HepG2 (cell line): Measurements from ENCODE around the gene TTLL1. TPM values are rescaled to one million over a fixed set of nuclear protein-coding genes. Genes with fewer than 3 reads are reported as not detected.

Experiments used
- ATAC-seq: fragments of 200-7000 bp; cut with Tn5 transposase; 3 replicates; pipeline ENCODE4 v1.9.1; 2020; ENCODE audit warnings: mild to moderate bottlenecking, moderate library complexity
- BruUV-seq: library from RNA; stranded (reverse); fragments of 400-500 nt; replicated peaks from 2 replicates; lab custom pipeline; 2021; lab: Mats Ljungman, UMichigan
- CTCF ChIA-PET: fragments of 300-600 bp; formaldehyde crosslinking; extraction: SDS; loops from one replicate; lab custom pipeline; 2021; ENCODE audit warnings: low total read pairs, inconsistent platforms, low intra/inter-chr PET ratio; lab: Yijun Ruan, JAX
- POLR2A ChIA-PET: fragments of 350-600 bp; sonication (Branson Sonifier 250); formaldehyde crosslinking; loops from one replicate; lab custom pipeline; 2020; ENCODE audit warnings: antibody characterized with exemption, inconsistent platforms; lab: Yijun Ruan, JAX
- DNase-seq: peaks from one replicate; pipeline ENCODE4 v3.0.0-alpha.2; 2015; ENCODE audit warnings: low spot score
- FAIRE-seq: peaks from 3 replicates; lab custom pipeline; 2011; peaks lifted over from hg19 to GRCh38; lab: Jason Lieb, UNC
- H2AFZ ChIP-seq: one replicate; pipeline ENCODE4 v1.6.1; 2011; ENCODE audit warnings: low read length, inconsistent platforms
- H3K27ac ChIP-seq: fragments of 300-600 bp; 3 replicates; pipeline ENCODE4 v1.8.0; 2011; ENCODE audit warnings: mixed run types, mild to moderate bottlenecking, mixed read lengths, low read length, inconsistent platforms; ENCODE audit not compliant: insufficient read depth; ENCODE audit errors: extremely low read length
- H3K27me3 ChIP-seq, 2 experiments: fragments of 200-600 bp in 1 of 2; 2 replicates in 1 of 2; 3 replicates in 1 of 2; pipeline versions ENCODE4 v1.6.0 to v1.8.0; 2011; ENCODE audit warnings: low read length in 2 of 2, mild to moderate bottlenecking in 2 of 2, moderate library complexity in 2 of 2, inconsistent platforms in 1 of 2; ENCODE audit not compliant: insufficient read depth in 2 of 2, control insufficient read depth in 1 of 2
- H3K36me3 ChIP-seq, 2 experiments: fragments of 200-600 bp in 1 of 2; replicated peaks in 1 of 2; 2 replicates in 1 of 2; 3 replicates in 1 of 2; pipeline versions ENCODE4 v1.5.1 to v1.8.0; 2011; ENCODE audit warnings: low read length in 2 of 2, inconsistent platforms in 1 of 2; ENCODE audit not compliant: insufficient read depth in 2 of 2, control insufficient read depth in 1 of 2
- H3K4me1 ChIP-seq: 2 replicates; pipeline ENCODE4 v1.5.1; 2012; ENCODE audit warnings: low read length, inconsistent platforms; ENCODE audit not compliant: insufficient read depth
- H3K4me2 ChIP-seq: 2 replicates; pipeline ENCODE4 v1.6.0; 2011; ENCODE audit warnings: low read depth, low read length, inconsistent platforms
- H3K4me3 ChIP-seq, 3 experiments: fragments of 200-600 bp in 1 of 3; sonication (generic), shearing (Covaris generic) in 1 of 3; replicated peaks in 1 of 3; 2 replicates each; pipeline ENCODE4 v1.5.1; 2011 to 2016; ENCODE audit warnings: low read length in 3 of 3, inconsistent platforms in 2 of 3, low read depth in 2 of 3, mild to moderate bottlenecking in 2 of 3, control low read depth in 1 of 3, mixed read lengths in 1 of 3; ENCODE audit not compliant: insufficient read depth in 1 of 3
- H3K79me2 ChIP-seq: one replicate; pipeline ENCODE4 v1.6.1; 2011; ENCODE audit warnings: low read length, inconsistent platforms; ENCODE audit not compliant: insufficient read depth
- H3K9ac ChIP-seq: 2 replicates; pipeline ENCODE4 v1.6.0; 2011; ENCODE audit warnings: mild to moderate bottlenecking, low read depth, low read length, inconsistent platforms; ENCODE audit not compliant: insufficient read depth
- H3K9me3 ChIP-seq: 2 replicates; pipeline ENCODE4 v1.5.1; 2012; ENCODE audit warnings: mild to moderate bottlenecking, low read length
- H4K20me1 ChIP-seq: 2 replicates; pipeline ENCODE4 v1.6.0; 2011; ENCODE audit warnings: inconsistent platforms, mild to moderate bottlenecking, low read length, moderate library complexity; ENCODE audit not compliant: insufficient read depth
- CAMTA2 ChIP-seq: sonication (generic); formaldehyde crosslinking; IDR thresholded peaks from 2 replicates; pipeline ENCODE4 v1.4.0; 2020; ENCODE audit warnings: mild to moderate bottlenecking, missing genetic modification reagents, borderline replicate concordance
- FOXK2 ChIP-seq: fragments of 450-650 bp; IDR thresholded peaks from 2 replicates; pipeline ENCODE4 v1.6.1; 2016
- NFKB2 ChIP-seq: sonication (generic); formaldehyde crosslinking; IDR thresholded peaks from 2 replicates; pipeline ENCODE4 v1.4.0; 2020; ENCODE audit warnings: missing genetic modification reagents, borderline replicate concordance
- PHF8 ChIP-seq: sonication (generic); formaldehyde crosslinking; IDR thresholded peaks from 2 replicates; pipeline ENCODE4 v1.5.0; 2020; ENCODE audit warnings: missing genetic modification reagents
- RAD51 ChIP-seq: fragments of 450-650 bp; IDR thresholded peaks from 2 replicates; pipeline ENCODE4 v1.6.1; 2016; ENCODE audit warnings: borderline replicate concordance
- ZFX ChIP-seq: sonication (generic); formaldehyde crosslinking; IDR thresholded peaks from 2 replicates; pipeline ENCODE4 v1.4.0; 2020; ENCODE audit warnings: mild to moderate bottlenecking, low read depth, missing genetic modification reagents, moderate library complexity
- ZMYM4 ChIP-seq: sonication (generic); formaldehyde crosslinking; IDR thresholded peaks from 2 replicates; pipeline ENCODE4 v1.8.1; 2023; ENCODE audit warnings: mild to moderate bottlenecking, missing genetic modification reagents
- ZNF143 ChIP-seq: sonication (generic); formaldehyde crosslinking; IDR thresholded peaks from 2 replicates; pipeline ENCODE4 v1.4.0; 2020; ENCODE audit warnings: missing genetic modification reagents
- WGBS: methylation state at CpG from one replicate; pipeline ENCODE4 v1.1.6; 2017; ENCODE audit warnings: low lambda C conversion rate; 5-methylcytosine and 5-hydroxymethylcytosine counted together
- in situ Hi-C: cut with HindIII; loops from 2 replicates; pipeline ENCODE4 v1.10.0; 2017; ENCODE audit warnings: low pct_unique_long_range_greater_than_20kb; ENCODE audit not compliant: extremely low pct_ligation_motif_present
- intact Hi-C: fragments of 100-400 bp; cut with micrococcal nuclease; formaldehyde crosslinking; loops from one replicate; pipeline ENCODE4 v1.10.0; 2022; ENCODE audit not compliant: unreplicated experiment
- polyA plus RNA-seq, 8 experiments: library from polyadenylated mRNA; depleted of rRNA in 3 of 8; stranded (reverse) in 7 of 8; unstranded in 1 of 8; fragments of >200 nt; fragmentation: Illumina TruSeq in 4 of 8; extraction: Trizol in 4 of 8; gene quantifications; 2 replicates each; pipeline versions ENCODE4 v1.2.1 to v1.2.3, GENCODE V29; 2011 to 2016; ENCODE audit warnings: low read depth in 4 of 8, missing spikeins in 1 of 8, mixed read lengths in 1 of 8; ENCODE audit not compliant: insufficient read depth in 1 of 8
- total RNA-seq, 5 experiments: library from RNA; depleted of rRNA; stranded (reverse); fragments of >200 nt; fragmentation: Illumina TruSeq; extraction: Trizol; gene quantifications; 2 replicates each; pipeline ENCODE4 v1.2.3, GENCODE V29; 2016; ENCODE audit warnings: low read depth in 1 of 5
- TF ChIP-seq, protein P1 (sequence below), 2 experiments: sonication (generic) in 1 of 2; formaldehyde crosslinking in 1 of 2; IDR thresholded peaks; 2 replicates each; pipeline versions ENCODE4 v1.5.1 to v1.6.1; 2011 to 2020; ENCODE audit warnings: borderline replicate concordance in 1 of 2, low read depth in 1 of 2, low read length in 1 of 2, mild to moderate bottlenecking in 1 of 2, missing genetic modification reagents in 1 of 2, moderate library complexity in 1 of 2
- TF ChIP-seq, protein P2 (sequence below): sonication (generic); formaldehyde crosslinking; IDR thresholded peaks from 2 replicates; pipeline ENCODE4 v1.5.0; 2020; ENCODE audit warnings: missing genetic modification reagents
- TF ChIP-seq, protein P3 (sequence below): sonication (generic); formaldehyde crosslinking; IDR thresholded peaks from 2 replicates; pipeline ENCODE4 v1.4.0; 2020; ENCODE audit warnings: mild to moderate bottlenecking, missing genetic modification reagents, borderline replicate concordance
- TF ChIP-seq, protein P4 (sequence below): sonication (generic); formaldehyde crosslinking; IDR thresholded peaks from 2 replicates; pipeline ENCODE4 v1.5.1; 2020; ENCODE audit warnings: mild to moderate bottlenecking, missing genetic modification reagents, moderate library complexity

TTLL1 gene
- total and polyA plus RNA-seq, 2 of the 13 experiments (the other 11 are each of a cell fraction or from before 2014, with no cell fraction given): 1.6 to 5.3 TPM

DNA sequence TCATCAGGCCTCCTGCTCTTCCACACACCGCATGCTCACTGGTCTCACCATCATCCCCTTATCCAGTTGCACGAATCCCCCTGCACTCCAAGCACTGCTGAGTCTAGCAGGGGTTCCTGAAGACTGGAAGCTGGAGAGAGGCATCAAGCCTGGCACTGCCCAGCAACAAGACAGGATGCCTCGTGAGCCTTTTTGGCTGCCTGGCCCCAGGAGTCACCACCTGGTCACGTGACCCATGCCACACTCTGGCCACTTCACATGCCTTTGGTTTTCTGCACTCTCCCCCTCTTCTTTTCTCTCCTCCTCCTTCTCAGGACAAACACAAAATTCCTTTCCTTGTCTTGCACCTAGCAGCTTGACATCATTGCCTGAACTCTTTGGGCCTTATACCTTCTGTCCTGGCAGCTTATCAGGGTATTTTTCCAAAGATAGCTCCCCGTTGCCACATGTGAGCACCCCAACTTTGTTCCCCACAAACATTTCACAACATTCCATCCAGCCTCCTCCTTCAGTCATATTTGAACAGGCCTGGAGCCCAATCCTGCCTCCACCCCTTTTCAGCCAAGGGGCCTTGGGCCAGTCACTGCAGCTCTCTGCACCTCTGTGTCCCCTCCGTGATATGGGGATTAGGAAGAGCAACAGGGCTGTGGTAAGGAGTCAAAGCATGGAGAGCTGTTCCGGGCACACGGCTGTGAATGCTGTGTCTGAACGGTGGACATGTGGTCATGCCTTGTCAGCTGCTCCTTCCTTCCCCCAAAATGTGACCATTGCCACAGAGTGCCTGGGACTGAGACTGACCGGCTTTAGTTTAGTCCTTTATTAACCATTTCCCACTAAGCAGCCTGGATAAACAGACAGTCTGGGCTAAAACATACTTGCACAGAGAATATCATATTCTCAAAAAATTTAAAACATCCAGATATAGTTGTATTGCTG lies 71.4 kb downstream of the TTLL1 start:
- Histone ChIP-seq H3K9me3 (no peaks in the 10 kb centered on the region), H3K79me2 (peaks cover 22% of the 10 kb centered on the region), H3K27ac (peak overlapping the region; percentile 79), H3K9ac (0 out of 2 replicates have a peak overlapping the region, but pooled peaks have one; percentile 23), H3K27me3 (no peaks in the 10 kb centered on the region; a peak in 1 of 5 replicates), H3K4me2 (peak overlapping the region; percentile 74), H4K20me1 (peaks cover 13% of the 10 kb centered on the region; the same call in 1 of the 2 replicates), H3K4me3 (peak overlapping the region in 1 of 3 experiments; percentile 47; a peak in 1 of 6 replicates), H3K36me3 (no peaks in the 10 kb centered on the region), H3K4me1 (peaks cover 62% of the 10 kb centered on the region), H2AFZ (no peak overlapping the region)
- no peak for FAIRE-seq
- in situ Hi-C loops (no loop called here), intact Hi-C loops (no loop called here)
- 59% methylated on average over 10 of the region's 10 CpGs for WGBS
- no peak for DNase-seq
- BruUV-seq: no TSS peak
- ChIA-PET CTCF (no interaction called here), POLR2A (interaction anchor here (0.8 to 8.7 kb wide), 8 partner anchors 10 to 109 kb away, joined by 3 to 185 read pairs (median 3); no protein-coding TSS in a partner anchor)
- no peak for ATAC-seq
- TF ChIP-seq ZMYM4 (no peak), RAD51 (peak; percentile 17; the same call in 1 of the 2 replicates), ZFX (CRISPR knock-in tag) (0 out of 2 replicates have a peak, but pooled peaks have one; percentile 16), ZNF143 (CRISPR knock-in tag) (no peak), CAMTA2 (CRISPR knock-in tag) (no peak), NFKB2 (CRISPR knock-in tag) (no peak), FOXK2 (no peak), PHF8 (CRISPR knock-in tag) (no peak)
- TF ChIP-seq, protein P1, sequence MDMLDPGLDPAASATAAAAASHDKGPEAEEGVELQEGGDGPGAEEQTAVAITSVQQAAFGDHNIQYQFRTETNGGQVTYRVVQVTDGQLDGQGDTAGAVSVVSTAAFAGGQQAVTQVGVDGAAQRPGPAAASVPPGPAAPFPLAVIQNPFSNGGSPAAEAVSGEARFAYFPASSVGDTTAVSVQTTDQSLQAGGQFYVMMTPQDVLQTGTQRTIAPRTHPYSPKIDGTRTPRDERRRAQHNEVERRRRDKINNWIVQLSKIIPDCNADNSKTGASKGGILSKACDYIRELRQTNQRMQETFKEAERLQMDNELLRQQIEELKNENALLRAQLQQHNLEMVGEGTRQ (IDR thresholded peaks at IDR 0.05; ENCODE audit: low read depth, low read length): 0 out of 2 replicates have a peak, but pooled peaks have one; percentile 46
- TF ChIP-seq, protein P1 (CRISPR knock-in tag; IDR thresholded peaks at IDR 0.05; ENCODE audit: borderline replicate concordance): no peak
- TF ChIP-seq, protein P2, sequence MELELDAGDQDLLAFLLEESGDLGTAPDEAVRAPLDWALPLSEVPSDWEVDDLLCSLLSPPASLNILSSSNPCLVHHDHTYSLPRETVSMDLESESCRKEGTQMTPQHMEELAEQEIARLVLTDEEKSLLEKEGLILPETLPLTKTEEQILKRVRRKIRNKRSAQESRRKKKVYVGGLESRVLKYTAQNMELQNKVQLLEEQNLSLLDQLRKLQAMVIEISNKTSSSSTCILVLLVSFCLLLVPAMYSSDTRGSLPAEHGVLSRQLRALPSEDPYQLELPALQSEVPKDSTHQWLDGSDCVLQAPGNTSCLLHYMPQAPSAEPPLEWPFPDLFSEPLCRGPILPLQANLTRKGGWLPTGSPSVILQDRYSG (CRISPR knock-in tag): no peak
- TF ChIP-seq, protein P3, sequence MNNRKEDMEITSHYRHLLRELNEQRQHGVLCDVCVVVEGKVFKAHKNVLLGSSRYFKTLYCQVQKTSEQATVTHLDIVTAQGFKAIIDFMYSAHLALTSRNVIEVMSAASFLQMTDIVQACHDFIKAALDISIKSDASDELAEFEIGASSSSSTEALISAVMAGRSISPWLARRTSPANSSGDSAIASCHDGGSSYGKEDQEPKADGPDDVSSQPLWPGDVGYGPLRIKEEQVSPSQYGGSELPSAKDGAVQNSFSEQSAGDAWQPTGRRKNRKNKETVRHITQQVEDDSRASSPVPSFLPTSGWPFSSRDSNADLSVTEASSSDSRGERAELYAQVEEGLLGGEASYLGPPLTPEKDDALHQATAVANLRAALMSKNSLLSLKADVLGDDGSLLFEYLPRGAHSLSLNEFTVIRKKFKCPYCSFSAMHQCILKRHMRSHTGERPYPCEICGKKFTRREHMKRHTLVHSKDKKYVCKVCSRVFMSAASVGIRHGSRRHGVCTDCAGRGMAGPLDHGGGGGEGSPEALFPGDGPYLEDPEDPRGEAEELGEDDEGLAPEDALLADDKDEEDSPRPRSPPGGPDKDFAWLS (CRISPR knock-in tag): no peak
- TF ChIP-seq, protein P4, sequence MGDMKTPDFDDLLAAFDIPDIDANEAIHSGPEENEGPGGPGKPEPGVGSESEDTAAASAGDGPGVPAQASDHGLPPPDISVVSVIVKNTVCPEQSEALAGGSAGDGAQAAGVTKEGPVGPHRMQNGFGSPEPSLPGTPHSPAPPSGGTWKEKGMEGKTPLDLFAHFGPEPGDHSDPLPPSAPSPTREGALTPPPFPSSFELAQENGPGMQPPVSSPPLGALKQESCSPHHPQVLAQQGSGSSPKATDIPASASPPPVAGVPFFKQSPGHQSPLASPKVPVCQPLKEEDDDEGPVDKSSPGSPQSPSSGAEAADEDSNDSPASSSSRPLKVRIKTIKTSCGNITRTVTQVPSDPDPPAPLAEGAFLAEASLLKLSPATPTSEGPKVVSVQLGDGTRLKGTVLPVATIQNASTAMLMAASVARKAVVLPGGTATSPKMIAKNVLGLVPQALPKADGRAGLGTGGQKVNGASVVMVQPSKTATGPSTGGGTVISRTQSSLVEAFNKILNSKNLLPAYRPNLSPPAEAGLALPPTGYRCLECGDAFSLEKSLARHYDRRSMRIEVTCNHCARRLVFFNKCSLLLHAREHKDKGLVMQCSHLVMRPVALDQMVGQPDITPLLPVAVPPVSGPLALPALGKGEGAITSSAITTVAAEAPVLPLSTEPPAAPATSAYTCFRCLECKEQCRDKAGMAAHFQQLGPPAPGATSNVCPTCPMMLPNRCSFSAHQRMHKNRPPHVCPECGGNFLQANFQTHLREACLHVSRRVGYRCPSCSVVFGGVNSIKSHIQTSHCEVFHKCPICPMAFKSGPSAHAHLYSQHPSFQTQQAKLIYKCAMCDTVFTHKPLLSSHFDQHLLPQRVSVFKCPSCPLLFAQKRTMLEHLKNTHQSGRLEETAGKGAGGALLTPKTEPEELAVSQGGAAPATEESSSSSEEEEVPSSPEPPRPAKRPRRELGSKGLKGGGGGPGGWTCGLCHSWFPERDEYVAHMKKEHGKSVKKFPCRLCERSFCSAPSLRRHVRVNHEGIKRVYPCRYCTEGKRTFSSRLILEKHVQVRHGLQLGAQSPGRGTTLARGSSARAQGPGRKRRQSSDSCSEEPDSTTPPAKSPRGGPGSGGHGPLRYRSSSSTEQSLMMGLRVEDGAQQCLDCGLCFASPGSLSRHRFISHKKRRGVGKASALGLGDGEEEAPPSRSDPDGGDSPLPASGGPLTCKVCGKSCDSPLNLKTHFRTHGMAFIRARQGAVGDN (CRISPR knock-in tag): peak; percentile 46; the same call in 1 of the 2 replicates
